Endothelial cell of umbilical vein (primary cell): ENCODE data around the gene SLC9A9.

Experiments
- EZH2 ChIP-seq: IDR thresholded peaks from 2 replicates; pipeline ENCODE4 v1.6.1; 2012; ENCODE audit warnings: borderline replicate concordance, low read depth, mild to moderate bottlenecking, moderate library complexity, low read length, inconsistent platforms; ENCODE audit not compliant: severe bottlenecking
- FOS ChIP-seq: IDR thresholded peaks from 2 replicates; pipeline ENCODE4 v1.6.1; 2011; ENCODE audit warnings: mild to moderate bottlenecking, low read length, moderate library complexity, borderline replicate concordance; ENCODE audit not compliant: insufficient read depth
- GATA2 ChIP-seq: IDR thresholded peaks from 2 replicates; pipeline ENCODE4 v1.7.0; 2011; ENCODE audit warnings: low read depth, mild to moderate bottlenecking, moderate library complexity, mixed read lengths, low read length; ENCODE audit not compliant: insufficient read length, insufficient read depth
- JUN ChIP-seq: IDR thresholded peaks from 2 replicates; pipeline ENCODE4 v1.6.1; 2011; ENCODE audit warnings: borderline replicate concordance, low read depth; ENCODE audit not compliant: insufficient read length, insufficient read depth
- MYC ChIP-seq: IDR thresholded peaks from one replicate; pipeline ENCODE4 v1.6.1; 2011; ENCODE audit warnings: mild to moderate bottlenecking, low read depth, low read length
- POLR2A ChIP-seq: IDR thresholded peaks from 2 replicates; pipeline ENCODE4 v1.6.1; 2012; ENCODE audit warnings: low read depth, mild to moderate bottlenecking, control low read depth, low read length
- POLR2AphosphoS5 ChIP-seq: IDR thresholded peaks from 2 replicates; pipeline ENCODE4 v1.6.1; 2012; ENCODE audit warnings: low read depth, mild to moderate bottlenecking, control low read depth, low read length, moderate library complexity; ENCODE audit not compliant: insufficient read depth
- TF ChIP-seq, protein P1 (sequence below), 2 donors: IDR thresholded peaks; 1 replicate in 1 of 2; 2 replicates in 1 of 2; pipeline ENCODE4 v1.5.1; 2011; ENCODE audit warnings: low read length in 2 of 2, mild to moderate bottlenecking in 2 of 2, moderate library complexity in 2 of 2, control low read depth in 1 of 2, inconsistent platforms in 1 of 2, low read depth in 1 of 2; ENCODE audit not compliant: insufficient read depth in 1 of 2; ENCODE audit errors: extremely low read depth in 1 of 2
- TF ChIP-seq, protein P2 (sequence below): IDR thresholded peaks from 2 replicates; pipeline ENCODE4 v1.6.1; 2011; ENCODE audit not compliant: insufficient read depth, insufficient read length

GRCh38 chr3:143478115-143478693 is 370.1 kb downstream of the SLC9A9 start:
- TF ChIP-seq, protein P1, sequence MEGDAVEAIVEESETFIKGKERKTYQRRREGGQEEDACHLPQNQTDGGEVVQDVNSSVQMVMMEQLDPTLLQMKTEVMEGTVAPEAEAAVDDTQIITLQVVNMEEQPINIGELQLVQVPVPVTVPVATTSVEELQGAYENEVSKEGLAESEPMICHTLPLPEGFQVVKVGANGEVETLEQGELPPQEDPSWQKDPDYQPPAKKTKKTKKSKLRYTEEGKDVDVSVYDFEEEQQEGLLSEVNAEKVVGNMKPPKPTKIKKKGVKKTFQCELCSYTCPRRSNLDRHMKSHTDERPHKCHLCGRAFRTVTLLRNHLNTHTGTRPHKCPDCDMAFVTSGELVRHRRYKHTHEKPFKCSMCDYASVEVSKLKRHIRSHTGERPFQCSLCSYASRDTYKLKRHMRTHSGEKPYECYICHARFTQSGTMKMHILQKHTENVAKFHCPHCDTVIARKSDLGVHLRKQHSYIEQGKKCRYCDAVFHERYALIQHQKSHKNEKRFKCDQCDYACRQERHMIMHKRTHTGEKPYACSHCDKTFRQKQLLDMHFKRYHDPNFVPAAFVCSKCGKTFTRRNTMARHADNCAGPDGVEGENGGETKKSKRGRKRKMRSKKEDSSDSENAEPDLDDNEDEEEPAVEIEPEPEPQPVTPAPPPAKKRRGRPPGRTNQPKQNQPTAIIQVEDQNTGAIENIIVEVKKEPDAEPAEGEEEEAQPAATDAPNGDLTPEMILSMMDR (IDR thresholded peaks at IDR 0.05; ENCODE audit: extremely low read depth in 1 of 2, insufficient read depth in 1 of 2, low read depth in 1 of 2, low read length in 2 of 2), result no peak
- TF ChIP-seq POLR2A, result no peak
- no peak for TF ChIP-seq GATA2
- TF ChIP-seq EZH2, result no peak
- no peak for TF ChIP-seq FOS
- TF ChIP-seq, protein P2, sequence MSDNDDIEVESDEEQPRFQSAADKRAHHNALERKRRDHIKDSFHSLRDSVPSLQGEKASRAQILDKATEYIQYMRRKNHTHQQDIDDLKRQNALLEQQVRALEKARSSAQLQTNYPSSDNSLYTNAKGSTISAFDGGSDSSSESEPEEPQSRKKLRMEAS, result no peak
- no peak for TF ChIP-seq POLR2AphosphoS5
- no peak for TF ChIP-seq MYC
- TF ChIP-seq JUN, result no peak
